Activated T-helper 2 cell treated with anti-CD3 and anti-CD28 coated beads, Interferon-gamma antibody, Interleukin-2, Interleukin-4, amounts not matched to agents 10 μg/mL and 5 μg/mL and 100 μg/mL, durations not matched to agents 14 hours and 24 hours and 36 hours (primary cell): ENCODE results near the gene MUC22. TPM values are rescaled to one million over a fixed set of nuclear protein-coding genes. Genes with fewer than 3 reads are reported as not detected.
"Not testable (repeated sequence)": the region's sequence is repeated elsewhere in the genome, so short reads cannot be mapped to it uniquely, and the experiment has no call there.

ENCODE experiments used
- DNase-seq: peaks from one replicate; pipeline ENCODE4 v3.0.0; 2021; ENCODE audit warnings: low spot score
- H3K27ac Mint-ChIP-seq: one replicate; pipeline ENCODE4 v1.8.0; 2021; ENCODE audit warnings: mixed read lengths
- H3K27me3 Mint-ChIP-seq: one replicate; pipeline ENCODE4 v1.8.0; 2021; ENCODE audit warnings: low read depth, mixed read lengths
- H3K36me3 Mint-ChIP-seq: one replicate; pipeline ENCODE4 v1.8.0; 2021; ENCODE audit warnings: low read depth, mixed read lengths
- H3K4me1 Mint-ChIP-seq: one replicate; pipeline ENCODE4 v1.8.0; 2021; ENCODE audit warnings: low read depth, mixed read lengths
- H3K4me3 Mint-ChIP-seq: one replicate; pipeline ENCODE4 v1.8.0; 2021; ENCODE audit warnings: low read depth, mild to moderate bottlenecking, moderate library complexity, mixed read lengths
- H3K9me3 Mint-ChIP-seq: one replicate; pipeline ENCODE4 v1.8.0; 2021; ENCODE audit warnings: mixed read lengths
- intact Hi-C: fragments of 100-400 bp; cut with micrococcal nuclease; formaldehyde crosslinking; loops from one replicate; pipeline ENCODE4 v1.15.1; 2023
- total RNA-seq: library from RNA; stranded (reverse); gene quantifications from 2 replicates; pipeline ENCODE4 v1.2.3, GENCODE V29; 2022

MUC22 gene
- total RNA-seq, 1 donor from 2014 or later, result not detected

GRCh38 chr6:30981942-30982772, 28.1 kb upstream of the MUC22 start:
- intact Hi-C loops, result no loop called here

DNA sequence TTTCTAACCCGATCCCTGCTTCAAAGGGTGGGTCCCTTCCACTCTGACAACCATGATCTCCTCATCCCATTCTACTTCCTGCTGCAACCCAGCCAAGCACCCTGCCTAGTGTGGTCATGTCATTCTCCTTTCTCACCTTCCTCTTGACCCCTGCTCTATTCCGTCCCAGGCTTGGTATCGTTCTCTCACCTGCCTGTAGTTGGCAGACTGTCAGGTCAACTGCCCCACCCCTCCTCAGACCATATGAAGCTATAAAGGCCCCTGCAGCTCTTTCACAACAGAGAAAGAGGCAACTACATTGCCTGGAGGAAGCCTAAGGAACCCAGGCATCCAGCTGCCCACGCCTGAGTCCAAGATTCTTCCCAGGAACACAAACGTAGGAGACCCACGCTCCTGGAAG, 26.8 kb upstream of the MUC22 start, which contains the start of gene MUC21:
Gene MUC21, plus strand, starts transcription at position 280 of the 400 bp plus-strand sequence. CDS start 241 bp downstream, outside the sequence.
- no peaks in the 10 kb centered on the region for H3K9me3 Mint-ChIP-seq
- DNase-seq, result no peak
- H3K4me1 Mint-ChIP-seq, result peaks cover 6% of the 10 kb centered on the region
- peaks cover 34% of the 10 kb centered on the region for H3K27me3 Mint-ChIP-seq
- H3K36me3 Mint-ChIP-seq, result no peaks in the 10 kb centered on the region
- H3K4me3 Mint-ChIP-seq, result no peak within 1 kb of the TSS
- H3K27ac Mint-ChIP-seq, result no peak within 1 kb of the TSS
- intact Hi-C loops, result no loop called here

More at GRCh38 chr6:30981942-30982772, 28.1 kb upstream of the MUC22 start:
- Mint-ChIP-seq H3K4me3 (no peak overlapping the region), H3K9me3 (no peaks in the 10 kb centered on the region), H3K36me3 (no peaks in the 10 kb centered on the region), H3K27me3 (peaks cover 39% of the 10 kb centered on the region), H3K27ac (no peak overlapping the region), H3K4me1 (peaks cover 6% of the 10 kb centered on the region)
- no peak for DNase-seq

DNA sequence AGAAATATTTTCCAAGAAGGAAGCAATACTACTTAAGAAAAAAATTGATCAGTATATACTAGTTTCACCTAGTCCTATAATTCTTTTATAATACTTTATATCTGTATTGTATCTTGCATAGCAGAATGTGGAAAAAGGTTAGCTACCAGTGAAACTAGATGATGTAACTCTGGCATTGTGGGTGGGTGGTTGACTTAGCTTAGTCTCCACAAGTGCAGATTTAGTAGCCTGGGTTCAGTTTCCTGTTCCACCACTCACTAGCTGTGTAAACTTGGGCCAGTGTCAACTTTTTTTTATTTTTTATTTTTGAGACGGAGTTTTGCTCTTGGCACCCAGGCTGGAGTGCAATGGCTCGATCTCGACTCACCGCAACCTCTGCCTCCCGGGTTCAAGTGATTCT, 24.8 kb upstream of the MUC22 start:
- Mint-ChIP-seq H3K9me3 (no peaks in the 10 kb centered on the region), H3K36me3 (no peaks in the 10 kb centered on the region), H3K4me3 (no peak overlapping the region), H3K4me1 (peaks cover 15% of the 10 kb centered on the region), H3K27ac (no peak overlapping the region), H3K27me3 (peaks cover 25% of the 10 kb centered on the region)
- intact Hi-C loops, result no loop called here
- no peak for DNase-seq

GRCh38 chr6:30987304-30987703, 23.0 kb upstream of the MUC22 start:
- DNase-seq, result no peak
- no peak overlapping the region for H3K4me3 Mint-ChIP-seq
- no peak overlapping the region for H3K27ac Mint-ChIP-seq
- peaks cover 19% of the 10 kb centered on the region for H3K4me1 Mint-ChIP-seq
- no peaks in the 10 kb centered on the region for H3K9me3 Mint-ChIP-seq
- intact Hi-C loops, result no loop called here
- peaks cover 17% of the 10 kb centered on the region for H3K27me3 Mint-ChIP-seq
- no peaks in the 10 kb centered on the region for H3K36me3 Mint-ChIP-seq

GRCh38 chr6:30988209-30988825, 22.0 kb upstream of the MUC22 start:
- Mint-ChIP-seq H3K4me3 (no peak overlapping the region), H3K4me1 (peaks cover 19% of the 10 kb centered on the region), H3K36me3 (no peaks in the 10 kb centered on the region), H3K27me3 (peaks cover 7% of the 10 kb centered on the region), H3K9me3 (no peaks in the 10 kb centered on the region), H3K27ac (no peak overlapping the region)
- intact Hi-C loops, result no loop called here
- no peak for DNase-seq

- H3K9me3 Mint-ChIP-seq, result no peaks in the 10 kb centered on the region
- peak; percentile 14 for DNase-seq
- intact Hi-C loops, result no loop called here
- H3K4me3 Mint-ChIP-seq, result no peak overlapping the region
- no peaks in the 10 kb centered on the region for H3K36me3 Mint-ChIP-seq
- peaks cover 14% of the 10 kb centered on the region for H3K4me1 Mint-ChIP-seq
- no peaks in the 10 kb centered on the region for H3K27me3 Mint-ChIP-seq
- H3K27ac Mint-ChIP-seq, result no peak overlapping the region
Measured at GRCh38 chr6:30990422-30991086, 19.7 kb upstream of the MUC22 start.

DNA sequence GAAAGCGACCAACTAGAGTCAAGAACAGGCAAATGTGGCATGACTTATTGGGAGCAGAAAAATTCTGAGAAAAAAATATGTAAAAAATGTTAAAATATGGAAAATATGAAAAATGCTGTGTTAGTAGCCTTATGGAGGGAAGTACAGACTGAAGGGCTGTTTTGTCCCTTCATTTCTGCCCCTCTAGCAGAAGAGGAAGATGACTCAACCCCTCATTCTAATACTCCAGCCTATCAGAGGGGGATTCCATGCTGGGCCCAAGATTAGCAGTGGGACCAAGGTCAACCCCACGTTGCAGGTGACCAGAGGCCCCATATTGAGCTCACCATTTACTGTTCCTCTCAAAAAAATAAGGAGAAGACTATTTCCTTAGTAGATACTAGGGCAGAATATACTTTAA, 18.4 kb upstream of the MUC22 start:
- H3K4me3 Mint-ChIP-seq, result no peak overlapping the region
- no peaks in the 10 kb centered on the region for H3K9me3 Mint-ChIP-seq
- no peak for DNase-seq
- no peaks in the 10 kb centered on the region for H3K36me3 Mint-ChIP-seq
- no peaks in the 10 kb centered on the region for H3K27me3 Mint-ChIP-seq
- H3K27ac Mint-ChIP-seq, result no peak overlapping the region
- intact Hi-C loops, result no loop called here
- peaks cover 14% of the 10 kb centered on the region for H3K4me1 Mint-ChIP-seq

DNA sequence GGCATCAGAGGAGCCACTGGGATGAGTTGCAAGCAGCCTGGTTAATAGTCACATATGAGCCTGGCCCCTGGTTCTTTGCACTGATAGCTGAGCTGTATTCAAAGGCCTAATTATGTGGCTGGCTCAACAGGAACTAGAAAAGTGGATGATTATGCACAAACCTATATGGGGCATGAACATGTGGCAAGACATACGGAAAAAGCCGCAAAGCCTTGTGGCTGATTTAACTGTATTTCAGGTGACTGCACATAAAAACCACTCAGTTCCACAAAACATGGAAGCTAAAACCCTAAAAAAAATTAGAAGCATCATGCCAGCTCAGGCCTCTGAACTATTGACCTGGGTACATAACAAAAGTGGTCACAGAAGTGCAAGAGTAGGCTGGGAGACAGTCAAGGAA, 13.0 kb upstream of the MUC22 start:
- Mint-ChIP-seq H3K9me3 (no peaks in the 10 kb centered on the region), H3K4me1 (peaks cover 1% of the 10 kb centered on the region), H3K36me3 (no peaks in the 10 kb centered on the region), H3K27ac (no peak overlapping the region), H3K4me3 (no peak overlapping the region), H3K27me3 (no peaks in the 10 kb centered on the region)
- intact Hi-C loops, result no loop called here
- DNase-seq, result no peak

DNA sequence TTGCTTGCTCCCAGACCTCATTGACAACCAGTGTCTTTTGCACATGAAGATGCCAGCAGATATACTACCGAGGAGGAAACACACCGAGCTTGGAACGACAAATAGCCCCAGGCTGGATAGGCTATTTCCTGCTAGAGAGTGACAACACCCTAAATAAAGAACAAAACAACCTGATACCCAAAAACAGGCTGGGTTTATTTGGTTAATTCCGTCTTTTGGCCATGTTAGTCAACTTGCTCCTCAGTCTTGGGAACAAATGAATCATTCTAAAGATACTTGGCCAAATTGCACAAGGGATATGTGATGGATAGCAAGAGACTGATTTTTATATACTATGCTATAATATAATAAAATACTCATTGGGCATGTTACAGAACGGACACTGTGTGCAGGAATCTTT, 11.5 kb upstream of the MUC22 start:
- no peak for DNase-seq
- Mint-ChIP-seq H3K27me3 (no peaks in the 10 kb centered on the region), H3K4me1 (peaks cover 3% of the 10 kb centered on the region), H3K9me3 (no peaks in the 10 kb centered on the region), H3K27ac (no peak overlapping the region), H3K36me3 (no peaks in the 10 kb centered on the region), H3K4me3 (no peak overlapping the region)
- intact Hi-C loops, result no loop called here

- H3K27me3 Mint-ChIP-seq, DNase-seq, H3K9me3 Mint-ChIP-seq, H3K4me3 Mint-ChIP-seq, H3K27ac Mint-ChIP-seq, H3K4me1 Mint-ChIP-seq, intact Hi-C loops, H3K36me3 Mint-ChIP-seq: not testable (repeated sequence)
Measured at GRCh38 chr6:31000067-31000860, 10.0 kb upstream of the MUC22 start.

GRCh38 chr6:31001281-31001888, 8.9 kb upstream of the MUC22 start:
- Mint-ChIP-seq H3K27me3 (peaks cover 1% of the 10 kb centered on the region), H3K4me1 (peaks cover 3% of the 10 kb centered on the region), H3K9me3 (no peaks in the 10 kb centered on the region), H3K27ac (peak overlapping the region; percentile 10), H3K4me3 (no peak overlapping the region), H3K36me3 (no peaks in the 10 kb centered on the region)
- intact Hi-C loops, result no loop called here
- DNase-seq, result no peak

- H3K9me3 Mint-ChIP-seq, result no peaks in the 10 kb centered on the region
- H3K36me3 Mint-ChIP-seq, result no peaks in the 10 kb centered on the region
- peaks cover 3% of the 10 kb centered on the region for H3K4me1 Mint-ChIP-seq
- intact Hi-C loops, result no loop called here
- no peak overlapping the region for H3K4me3 Mint-ChIP-seq
- H3K27ac Mint-ChIP-seq, result no peak overlapping the region
- DNase-seq, result no peak
- H3K27me3 Mint-ChIP-seq, result peaks cover 3% of the 10 kb centered on the region
Measured at GRCh38 chr6:31002471-31002870, 7.8 kb upstream of the MUC22 start.
